ENCODE measurements around the gene SMIM11. TPM values are rescaled to one million over a fixed set of nuclear protein-coding genes. Genes with fewer than 3 reads are reported as not detected.
"Not testable (repeated sequence)": the region's sequence is repeated elsewhere in the genome, so short reads cannot be mapped to it uniquely, and the experiment has no call there.

SMIM11 gene
- total RNA-seq, 2 experiments from 2014 or later, result 2.1 to 6.6 TPM

DNA sequence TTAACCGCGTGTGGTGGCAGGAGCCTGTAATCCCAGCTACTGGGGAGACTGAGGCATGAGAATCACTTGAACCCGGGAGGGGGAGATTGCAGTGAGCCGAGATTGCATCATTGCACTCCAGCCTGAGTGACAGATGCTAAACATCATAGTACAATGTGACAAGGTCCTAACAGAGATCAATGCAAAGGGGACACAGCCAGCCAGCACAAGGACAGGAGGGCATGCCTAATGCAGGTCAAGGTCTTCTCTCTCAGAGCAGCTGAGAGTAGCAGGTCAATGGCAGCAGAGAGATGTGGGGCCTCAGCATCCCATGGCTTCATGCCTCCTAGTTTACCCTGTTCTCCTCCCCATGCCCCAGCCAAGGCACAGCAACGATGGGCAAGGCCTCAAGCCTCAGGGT lies 3.0 kb upstream of the SMIM11 start:
- H3K27ac Mint-ChIP-seq, result no peak overlapping the region
- intact Hi-C loops (cut with DNase I, micrococcal nuclease), result no loop called here
- CTCF ChIA-PET, result interaction anchor here (0.6 to 2.1 kb wide), 3 partner anchors 10 to 256 kb away, joined by 3 to 9 read pairs (median 4); no protein-coding TSS in a partner anchor

DNA sequence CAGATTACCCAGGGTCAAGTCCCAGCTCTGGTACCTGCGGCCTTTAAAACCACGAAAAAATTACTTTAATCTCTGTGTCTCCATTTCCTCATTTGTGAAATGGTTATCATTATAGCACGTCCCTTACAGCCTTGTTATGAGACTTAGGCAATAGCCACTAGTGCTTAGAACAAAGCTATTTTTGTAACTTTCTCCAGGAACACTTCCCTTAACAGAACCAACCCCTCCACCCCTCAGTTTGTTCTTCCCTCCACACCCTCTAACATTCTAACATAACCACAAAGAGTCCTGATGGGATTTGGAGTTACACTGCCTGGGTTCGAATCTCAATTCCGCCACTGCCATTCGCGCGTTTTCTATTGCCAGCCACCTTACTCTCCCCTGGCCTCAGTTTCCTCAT lies 845 bp upstream of the SMIM11 start:
- H3K4me3 Mint-ChIP-seq; CTCF ChIA-PET; H3K9me3 Mint-ChIP-seq (ENCODE audit: low read depth); H3K36me3 Mint-ChIP-seq (ENCODE audit: low read depth); intact Hi-C loops (cut with DNase I, micrococcal nuclease); H3K27ac Mint-ChIP-seq; DNase-seq; H3K4me1 Mint-ChIP-seq; H3K27me3 Mint-ChIP-seq; POLR2A ChIA-PET; ATAC-seq: not testable (repeated sequence)

More for the DNA sequence above, 3.0 kb upstream of the SMIM11 start:
- ATAC-seq (no peak), DNase-seq (no peak)
- peaks cover 5% of the 10 kb centered on the region for H3K27me3 Mint-ChIP-seq
- H3K36me3 Mint-ChIP-seq (ENCODE audit: low read depth), result no peaks in the 10 kb centered on the region
- POLR2A ChIA-PET, result no interaction called here
- no peaks in the 10 kb centered on the region for H3K9me3 Mint-ChIP-seq (ENCODE audit: low read depth)
- H3K4me3 Mint-ChIP-seq, result no peak overlapping the region
- no peaks in the 10 kb centered on the region for H3K4me1 Mint-ChIP-seq

DNA sequence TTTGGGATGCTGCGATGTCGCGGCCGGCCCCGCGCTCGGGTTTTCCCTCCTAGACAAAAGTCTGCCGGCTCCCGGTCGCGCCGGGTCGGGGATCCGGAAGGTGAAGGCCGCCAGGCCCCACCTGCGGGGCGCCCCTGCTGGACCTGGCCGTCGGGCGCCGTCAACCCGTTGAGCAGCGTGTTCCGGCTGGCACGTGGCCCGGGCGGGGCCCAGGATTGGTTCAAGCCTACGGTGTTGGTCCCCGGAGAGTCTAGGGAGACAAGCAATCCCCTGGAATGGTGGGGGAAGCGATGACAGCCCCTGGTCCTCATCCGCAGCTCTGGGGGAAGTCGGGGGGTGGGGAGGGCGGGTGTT lies 289 bp downstream of the SMIM11 start:
- ATAC-seq, result peak; percentile 84
- POLR2A ChIA-PET; intact Hi-C loops (cut with DNase I, micrococcal nuclease); H3K27me3 Mint-ChIP-seq; H3K36me3 Mint-ChIP-seq (ENCODE audit: low read depth); H3K27ac Mint-ChIP-seq; CTCF ChIA-PET; H3K4me3 Mint-ChIP-seq; DNase-seq; H3K4me1 Mint-ChIP-seq; H3K9me3 Mint-ChIP-seq (ENCODE audit: low read depth): not testable (repeated sequence)

DNA sequence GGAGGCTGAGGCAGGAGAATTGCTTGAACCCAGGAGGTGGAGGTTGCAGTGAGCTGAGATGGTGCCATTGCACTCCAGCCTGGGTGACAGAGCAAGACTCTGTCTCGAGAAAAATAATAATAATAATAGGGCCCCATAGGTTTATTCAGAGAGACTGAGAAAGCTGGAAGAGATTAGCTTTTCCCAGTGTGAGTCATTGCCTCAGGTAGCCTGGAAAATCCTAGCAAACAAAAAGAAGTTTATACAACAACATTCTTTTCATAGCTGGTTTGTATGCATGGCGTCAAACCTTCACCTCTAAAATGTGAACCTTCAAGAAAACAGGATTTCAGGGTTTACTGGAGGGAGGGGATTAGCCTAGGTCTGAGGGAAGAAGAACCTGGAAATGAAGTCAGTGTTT lies 7.8 kb downstream of the SMIM11 start:
- ATAC-seq; DNase-seq; CTCF ChIA-PET; H3K4me1 Mint-ChIP-seq; H3K36me3 Mint-ChIP-seq (ENCODE audit: low read depth); H3K9me3 Mint-ChIP-seq (ENCODE audit: low read depth); intact Hi-C loops (cut with DNase I, micrococcal nuclease); H3K4me3 Mint-ChIP-seq; POLR2A ChIA-PET; H3K27ac Mint-ChIP-seq; H3K27me3 Mint-ChIP-seq: not testable (repeated sequence)

DNA sequence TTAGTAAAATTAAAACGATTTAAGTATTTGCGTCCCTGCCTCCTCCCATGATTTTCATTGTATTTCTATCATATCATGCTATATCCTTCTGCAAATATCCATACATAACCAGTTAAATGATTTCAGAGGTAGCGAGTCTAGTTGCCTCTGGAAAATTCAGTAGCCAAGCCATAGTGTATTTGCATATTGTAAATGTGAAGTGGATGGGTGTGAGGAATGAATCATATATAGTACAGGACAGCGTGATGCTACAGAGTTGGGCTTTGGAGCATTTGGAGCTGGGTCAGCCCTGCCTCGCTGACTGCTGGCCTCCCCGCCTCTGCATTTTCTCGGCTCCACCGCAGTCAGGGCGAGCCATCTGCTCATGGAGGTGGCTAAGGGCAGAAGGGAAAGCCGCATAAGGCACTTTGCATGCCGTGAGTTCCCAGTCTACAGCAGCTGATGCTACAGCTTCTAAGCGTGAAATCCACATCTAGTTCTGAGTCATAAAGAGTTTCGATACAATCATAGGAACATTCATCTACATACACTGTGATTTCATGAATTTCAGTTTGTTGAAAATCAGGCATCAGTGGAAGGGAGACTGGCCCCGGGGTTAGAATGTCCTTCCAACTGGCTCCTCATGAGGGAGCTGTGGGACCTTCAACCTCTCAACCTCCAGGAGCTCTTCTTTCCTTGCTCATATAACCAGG lies 8.6 kb downstream of the SMIM11 start:
- CTCF ChIA-PET; H3K9me3 Mint-ChIP-seq (ENCODE audit: low read depth); H3K27ac Mint-ChIP-seq; DNase-seq; H3K36me3 Mint-ChIP-seq (ENCODE audit: low read depth); H3K27me3 Mint-ChIP-seq; H3K4me1 Mint-ChIP-seq; intact Hi-C loops (cut with DNase I, micrococcal nuclease); H3K4me3 Mint-ChIP-seq; POLR2A ChIA-PET: not testable (repeated sequence)
- peak; percentile 92 for ATAC-seq

DNA sequence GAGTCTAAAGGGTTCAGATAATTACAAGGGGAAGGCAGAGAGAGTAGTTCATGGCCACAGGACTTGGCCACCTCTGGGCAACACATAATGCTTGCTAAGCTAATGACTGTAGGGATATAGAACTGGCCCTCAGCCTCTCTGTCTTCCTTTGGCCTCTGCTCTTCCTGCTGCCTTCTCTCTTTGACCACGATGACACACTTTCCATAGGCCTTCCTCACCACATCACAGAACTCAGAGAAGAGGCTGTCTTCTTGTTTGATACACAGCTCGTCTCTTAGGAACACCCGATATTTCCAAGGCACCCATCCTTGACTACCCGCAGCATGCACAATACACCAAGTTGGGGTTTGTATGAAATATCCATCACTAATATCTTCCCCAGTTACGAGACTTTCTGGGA lies 25.2 kb downstream of the SMIM11 start:
- DNase-seq; ATAC-seq; H3K27ac Mint-ChIP-seq; intact Hi-C loops (cut with DNase I, micrococcal nuclease); H3K9me3 Mint-ChIP-seq (ENCODE audit: low read depth); CTCF ChIA-PET; H3K4me1 Mint-ChIP-seq; POLR2A ChIA-PET; H3K27me3 Mint-ChIP-seq; H3K36me3 Mint-ChIP-seq (ENCODE audit: low read depth); H3K4me3 Mint-ChIP-seq: not testable (repeated sequence)

DNA sequence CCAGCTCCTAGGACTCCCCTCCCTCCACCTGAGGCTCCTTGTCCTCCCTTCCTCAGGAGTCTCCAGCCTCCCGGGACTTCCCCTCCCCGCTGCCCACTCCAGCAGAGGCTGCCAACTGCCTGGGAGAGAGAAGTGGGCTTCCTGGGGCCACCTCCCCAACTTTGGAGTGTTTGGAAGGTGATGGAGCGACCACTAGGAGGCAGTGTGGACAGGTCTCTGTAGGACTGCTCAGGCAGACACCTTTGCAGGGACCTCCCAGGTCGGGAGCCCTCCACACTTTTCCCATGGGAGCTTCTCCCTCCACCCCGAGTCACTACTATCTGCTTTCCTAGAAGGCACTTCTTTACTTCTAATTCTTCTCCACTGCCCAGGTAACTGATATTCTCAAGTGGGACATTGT lies 29.4 kb downstream of the SMIM11 start:
- intact Hi-C loops (cut with DNase I, micrococcal nuclease), result not testable (repeated sequence)

DNA sequence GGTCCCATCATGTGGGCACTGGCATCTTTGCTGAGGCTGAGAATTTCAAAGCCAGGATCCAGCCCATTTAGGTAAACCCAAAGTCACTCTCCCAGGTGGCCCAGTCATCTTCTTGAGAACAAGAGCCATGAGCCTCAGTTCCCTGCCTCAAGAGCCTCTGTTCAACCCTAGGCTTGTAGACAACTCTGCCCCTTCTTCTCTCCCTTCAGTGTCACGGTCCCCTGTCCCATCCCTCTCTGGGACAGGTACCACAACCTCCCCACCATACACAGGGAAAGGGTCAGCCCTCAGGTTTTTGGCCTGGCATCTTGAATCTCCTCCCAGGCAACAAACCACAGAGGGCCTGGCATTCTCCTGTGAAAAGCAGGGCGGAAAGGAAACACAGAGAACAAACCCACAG lies 30.4 kb downstream of the SMIM11 start:
- POLR2A ChIA-PET; intact Hi-C loops (cut with DNase I, micrococcal nuclease); DNase-seq; H3K4me1 Mint-ChIP-seq; H3K27ac Mint-ChIP-seq; H3K4me3 Mint-ChIP-seq; CTCF ChIA-PET; H3K36me3 Mint-ChIP-seq (ENCODE audit: low read depth); ATAC-seq; H3K9me3 Mint-ChIP-seq (ENCODE audit: low read depth); H3K27me3 Mint-ChIP-seq: not testable (repeated sequence)

More for the DNA sequence above, 29.4 kb downstream of the SMIM11 start:
- H3K4me1 Mint-ChIP-seq; H3K9me3 Mint-ChIP-seq (ENCODE audit: low read depth); H3K36me3 Mint-ChIP-seq (ENCODE audit: low read depth); DNase-seq; ATAC-seq; H3K4me3 Mint-ChIP-seq; H3K27me3 Mint-ChIP-seq; POLR2A ChIA-PET; H3K27ac Mint-ChIP-seq; CTCF ChIA-PET: not testable (repeated sequence)

DNA sequence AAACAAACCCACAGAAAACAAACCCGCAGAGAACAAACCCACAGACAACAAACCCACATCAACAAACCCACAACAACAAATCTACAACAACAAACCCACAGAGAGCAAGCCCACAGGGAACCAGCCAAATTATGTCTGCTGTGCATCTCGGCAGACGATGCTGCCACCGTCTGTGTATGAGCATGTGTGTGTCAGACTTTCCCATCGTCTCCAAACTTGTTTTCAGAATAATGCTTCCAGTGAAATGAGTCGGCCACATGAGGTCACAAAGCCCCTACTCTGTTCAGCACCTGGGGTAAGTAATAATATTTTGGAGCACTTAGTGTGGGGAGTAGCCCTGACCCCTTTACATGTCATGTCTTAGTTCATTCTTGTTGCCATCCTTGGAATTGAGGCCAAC lies 30.8 kb downstream of the SMIM11 start:
- CTCF ChIA-PET; DNase-seq; H3K27me3 Mint-ChIP-seq; H3K27ac Mint-ChIP-seq; H3K4me3 Mint-ChIP-seq; H3K36me3 Mint-ChIP-seq (ENCODE audit: low read depth); H3K4me1 Mint-ChIP-seq; POLR2A ChIA-PET; H3K9me3 Mint-ChIP-seq (ENCODE audit: low read depth); intact Hi-C loops (cut with DNase I, micrococcal nuclease): not testable (repeated sequence)
- peak; percentile 58 for ATAC-seq

DNA sequence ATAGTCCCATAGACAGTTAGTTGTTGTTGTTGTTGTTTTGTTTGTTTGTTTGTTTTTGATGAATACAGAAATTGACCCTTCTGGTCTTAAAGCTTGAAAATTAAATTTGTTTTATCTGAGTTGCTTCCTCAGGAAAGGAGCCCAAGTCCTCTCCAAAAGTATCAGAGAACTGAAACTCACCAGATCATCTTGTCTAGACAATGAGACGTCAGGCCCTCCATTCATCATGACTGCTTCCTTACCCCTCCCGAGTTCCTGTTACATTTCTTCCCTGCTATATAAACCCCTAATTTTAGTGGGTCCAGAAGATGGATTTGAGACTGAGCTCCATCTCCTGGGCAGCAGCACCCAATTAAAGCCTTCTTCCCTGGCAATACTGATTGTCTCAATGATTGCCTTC lies 31.4 kb downstream of the SMIM11 start:
- H3K9me3 Mint-ChIP-seq (ENCODE audit: low read depth); intact Hi-C loops (cut with DNase I, micrococcal nuclease); H3K4me3 Mint-ChIP-seq; CTCF ChIA-PET; H3K36me3 Mint-ChIP-seq (ENCODE audit: low read depth); H3K4me1 Mint-ChIP-seq; POLR2A ChIA-PET; ATAC-seq; H3K27ac Mint-ChIP-seq; DNase-seq; H3K27me3 Mint-ChIP-seq: not testable (repeated sequence)

DNA sequence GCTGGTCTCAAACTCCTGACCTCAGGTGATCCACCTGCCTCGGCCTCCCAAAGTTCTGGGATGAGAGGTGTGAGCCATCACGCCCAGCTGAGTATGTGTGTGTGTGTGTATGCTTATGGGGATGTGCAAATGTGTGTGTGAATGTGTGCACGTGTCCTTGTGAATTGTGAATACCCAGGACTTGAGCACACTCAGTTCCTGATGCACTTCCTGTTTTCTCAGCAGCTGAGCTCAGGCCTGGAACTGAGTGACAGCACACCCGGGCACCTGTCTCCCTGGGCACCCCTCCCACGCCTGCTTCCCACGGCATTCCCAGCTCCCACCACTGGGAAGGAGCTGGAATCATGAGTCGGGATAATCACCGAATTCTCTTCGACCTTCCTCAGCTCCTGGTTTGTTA lies 32.0 kb downstream of the SMIM11 start:
- H3K27me3 Mint-ChIP-seq; POLR2A ChIA-PET; DNase-seq; H3K27ac Mint-ChIP-seq; H3K36me3 Mint-ChIP-seq (ENCODE audit: low read depth); H3K4me1 Mint-ChIP-seq; CTCF ChIA-PET; intact Hi-C loops (cut with DNase I, micrococcal nuclease); H3K4me3 Mint-ChIP-seq; ATAC-seq; H3K9me3 Mint-ChIP-seq (ENCODE audit: low read depth): not testable (repeated sequence)

DNA sequence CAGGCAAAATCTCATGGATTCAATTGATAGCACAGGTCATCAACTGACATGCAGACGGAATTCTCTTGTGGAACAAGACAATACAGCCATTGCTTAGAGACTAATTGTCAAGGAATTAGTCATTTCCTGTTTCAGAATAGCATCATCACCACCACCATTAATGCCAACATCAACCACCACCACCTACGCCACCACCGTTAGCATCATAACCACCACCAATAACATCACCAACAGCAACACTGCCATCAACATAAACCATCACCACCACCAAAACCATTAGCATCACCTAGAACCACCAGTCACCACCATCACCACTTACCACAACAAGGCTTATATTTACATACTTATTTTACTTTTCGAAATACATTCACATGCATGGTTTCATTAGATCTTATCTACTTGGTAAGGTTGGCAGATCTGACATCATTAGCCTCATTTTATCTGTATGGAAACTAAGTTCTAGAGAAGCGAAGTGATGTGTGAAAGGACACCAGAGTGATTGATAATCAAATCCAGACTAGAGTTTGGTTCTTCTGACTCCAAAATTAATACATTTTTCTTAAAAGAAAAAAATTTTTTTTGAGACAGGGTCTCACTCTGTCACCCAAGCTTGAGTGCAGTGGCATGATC lies 42.3 kb downstream of the SMIM11 start:
- H3K27ac Mint-ChIP-seq; intact Hi-C loops (cut with DNase I, micrococcal nuclease); CTCF ChIA-PET; H3K4me1 Mint-ChIP-seq; POLR2A ChIA-PET; H3K9me3 Mint-ChIP-seq (ENCODE audit: low read depth); H3K36me3 Mint-ChIP-seq (ENCODE audit: low read depth); H3K27me3 Mint-ChIP-seq; H3K4me3 Mint-ChIP-seq; DNase-seq: not testable (repeated sequence)
- ATAC-seq, result peak; percentile 73

All from activated CD4-positive, alpha-beta T cell treated with anti-CD3 and anti-CD28 coated beads for 36 hours (primary cell).